GM04503 (cell line): Measurements from ENCODE around the gene GNG7.
"Not testable (repeated sequence)": the region's sequence is repeated elsewhere in the genome, so short reads cannot be mapped to it uniquely, and the experiment has no call there.

Experiments
- DNase-seq: peaks from one replicate; pipeline ENCODE4 v3.0.0-alpha.2; 2012; ENCODE audit warnings: low read depth

GNG7 gene

GRCh38 chr19:2511570-2511969 is 190.9 kb downstream of the GNG7 start:
- DNase-seq: no peak

GRCh38 chr19:2509096-2509495 is 193.4 kb downstream of the GNG7 start:
- no peak for DNase-seq

- DNase-seq: no peak
These were observed 195.4 kb downstream of the GNG7 start for GRCh38 chr19:2507109-2507508.

- not testable (repeated sequence) for DNase-seq
These were observed 195.8 kb downstream of the GNG7 start for GRCh38 chr19:2506656-2507055.

- DNase-seq: peak; percentile 47
These were observed 198.9 kb downstream of the GNG7 start for GRCh38 chr19:2503521-2504109.

GRCh38 chr19:2500841-2501261 is 201.6 kb downstream of the GNG7 start:
- no peak for DNase-seq

- no peak for DNase-seq
These were observed 202.3 kb downstream of the GNG7 start for GRCh38 chr19:2500156-2500555.

- DNase-seq: no peak
These were observed 205.3 kb downstream of the GNG7 start for GRCh38 chr19:2497186-2497585.

GRCh38 chr19:2495651-2496316 is 206.7 kb downstream of the GNG7 start:
- DNase-seq: no peak

GRCh38 chr19:2495130-2495641 is 207.3 kb downstream of the GNG7 start:
- no peak for DNase-seq

- DNase-seq: peak; percentile 53
These were observed 207.9 kb downstream of the GNG7 start for GRCh38 chr19:2494447-2495129.

GRCh38 chr19:2494084-2494446 is 208.4 kb downstream of the GNG7 start:
- peak; percentile 55 for DNase-seq

- not testable (repeated sequence) for DNase-seq
These were observed 209.0 kb downstream of the GNG7 start for GRCh38 chr19:2493448-2493847.

- no peak for DNase-seq
These were observed 209.6 kb downstream of the GNG7 start for GRCh38 chr19:2492870-2493269.

GRCh38 chr19:2491130-2491801 is 211.2 kb downstream of the GNG7 start:
- DNase-seq: peak; percentile 92

GRCh38 chr19:2490659-2491058 is 211.8 kb downstream of the GNG7 start:
- no peak for DNase-seq

- no peak for DNase-seq
These were observed 213.4 kb downstream of the GNG7 start for GRCh38 chr19:2488942-2489731.

GRCh38 chr19:2488405-2488941 is 214.0 kb downstream of the GNG7 start:
- no peak for DNase-seq

- no peak for DNase-seq
These were observed 214.7 kb downstream of the GNG7 start for GRCh38 chr19:2487842-2488241.

GRCh38 chr19:2487090-2487489 is 215.4 kb downstream of the GNG7 start:
- no peak for DNase-seq

GRCh38 chr19:2485428-2485827 is 217.1 kb downstream of the GNG7 start:
- DNase-seq: no peak
